Nephron progenitor cell (in vitro differentiated cells): ENCODE results near the gene SLC6A12.

Experiments used
- DNase-seq: peaks from one replicate; pipeline ENCODE4 v3.0.0; 2021
- H3K27ac Mint-ChIP-seq: 2 replicates; pipeline ENCODE4 v1.8.0; 2021; ENCODE audit warnings: mild to moderate bottlenecking, moderate library complexity, mixed read lengths
- H3K27me3 Mint-ChIP-seq: 2 replicates; pipeline ENCODE4 v1.8.0; 2021; ENCODE audit warnings: mild to moderate bottlenecking, low read depth, mixed read lengths; ENCODE audit not compliant: poor library complexity
- H3K36me3 Mint-ChIP-seq: 2 replicates; pipeline ENCODE4 v1.8.0; 2021; ENCODE audit warnings: low read depth, mixed read lengths
- H3K4me1 Mint-ChIP-seq: 2 replicates; pipeline ENCODE4 v1.8.0; 2021; ENCODE audit warnings: mixed read lengths
- H3K4me3 Mint-ChIP-seq: 2 replicates; pipeline ENCODE4 v1.8.0; 2021; ENCODE audit warnings: mild to moderate bottlenecking, moderate library complexity, mixed read lengths
- H3K9me3 Mint-ChIP-seq: 2 replicates; pipeline ENCODE4 v1.8.0; 2021; ENCODE audit warnings: mild to moderate bottlenecking, moderate library complexity, mixed read lengths
- CTCF ChIP-seq: fragments of 200-600 bp; sonication (generic); IDR thresholded peaks from 2 replicates; pipeline ENCODE4 v1.5.0; 2021; ENCODE audit warnings: antibody characterized with exemption

Gene SLC6A12

GRCh38 chr12:247271-247670, 33.3 kb upstream of the SLC6A12 start:
- Mint-ChIP-seq H3K27me3 (peaks cover 27% of the 10 kb centered on the region), H3K4me1 (peaks cover 12% of the 10 kb centered on the region), H3K9me3 (peaks cover 36% of the 10 kb centered on the region), H3K27ac (no peak overlapping the region), H3K36me3 (peaks cover 3% of the 10 kb centered on the region), H3K4me3 (no peak overlapping the region)
- no peak for TF ChIP-seq CTCF
- no peak for DNase-seq

DNA sequence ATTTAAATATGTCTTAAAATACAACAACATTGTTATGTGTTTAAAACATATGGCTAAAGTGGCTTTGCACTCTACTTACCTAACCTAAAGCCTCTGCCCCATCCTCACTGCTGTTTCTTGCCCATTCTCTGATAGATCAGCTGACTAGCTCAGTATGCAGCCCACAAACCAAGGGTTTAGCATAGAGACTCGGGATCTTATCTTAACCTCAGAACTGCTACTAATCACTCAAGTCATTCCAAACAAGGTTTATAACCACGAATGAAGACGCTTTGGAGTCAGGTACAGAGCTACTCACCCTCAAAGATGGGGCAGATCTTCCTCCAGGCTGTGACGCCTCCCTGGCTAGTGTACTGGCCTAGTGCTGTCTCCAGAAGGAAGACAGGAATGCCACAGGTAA, 29.4 kb upstream of the SLC6A12 start:
- Mint-ChIP-seq H3K4me1 (no peaks in the 10 kb centered on the region), H3K4me3 (no peak overlapping the region), H3K36me3 (peaks cover 3% of the 10 kb centered on the region), H3K27ac (no peak overlapping the region), H3K9me3 (peaks cover 34% of the 10 kb centered on the region), H3K27me3 (peaks cover 26% of the 10 kb centered on the region)
- DNase-seq, result no peak
- TF ChIP-seq CTCF, result no peak

DNA sequence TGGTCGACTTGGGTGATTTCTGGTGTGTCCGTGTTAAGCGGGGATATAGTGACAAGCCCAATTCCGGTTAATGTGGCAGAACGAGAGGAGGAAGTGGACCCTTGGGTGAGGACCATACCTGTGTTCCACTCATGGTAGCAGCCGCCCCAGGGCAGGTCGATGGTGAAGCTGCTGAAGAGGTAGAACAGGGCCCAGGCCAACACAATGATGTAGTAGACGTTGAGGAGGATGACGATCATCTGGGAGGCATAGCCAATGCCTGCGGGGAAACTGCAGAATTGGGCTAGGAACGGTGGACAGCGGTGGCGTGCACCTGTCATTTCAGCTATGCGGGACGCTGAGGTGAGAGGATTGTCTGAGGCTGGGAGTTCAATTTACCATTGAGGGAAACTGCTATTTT, 28.5 kb upstream of the SLC6A12 start:
- Mint-ChIP-seq H3K4me3 (no peak overlapping the region), H3K36me3 (peaks cover 3% of the 10 kb centered on the region), H3K9me3 (peaks cover 34% of the 10 kb centered on the region), H3K4me1 (no peaks in the 10 kb centered on the region), H3K27ac (no peak overlapping the region), H3K27me3 (peaks cover 26% of the 10 kb centered on the region)
- no peak for TF ChIP-seq CTCF
- DNase-seq, result no peak

- DNase-seq, result no peak
- no peak for TF ChIP-seq CTCF
- Mint-ChIP-seq H3K4me1 (no peaks in the 10 kb centered on the region), H3K9me3 (peaks cover 29% of the 10 kb centered on the region), H3K27ac (no peak overlapping the region), H3K27me3 (peaks cover 31% of the 10 kb centered on the region), H3K36me3 (peaks cover 3% of the 10 kb centered on the region), H3K4me3 (no peak overlapping the region)
Measured at GRCh38 chr12:241266-241665, 27.3 kb upstream of the SLC6A12 start.

DNA sequence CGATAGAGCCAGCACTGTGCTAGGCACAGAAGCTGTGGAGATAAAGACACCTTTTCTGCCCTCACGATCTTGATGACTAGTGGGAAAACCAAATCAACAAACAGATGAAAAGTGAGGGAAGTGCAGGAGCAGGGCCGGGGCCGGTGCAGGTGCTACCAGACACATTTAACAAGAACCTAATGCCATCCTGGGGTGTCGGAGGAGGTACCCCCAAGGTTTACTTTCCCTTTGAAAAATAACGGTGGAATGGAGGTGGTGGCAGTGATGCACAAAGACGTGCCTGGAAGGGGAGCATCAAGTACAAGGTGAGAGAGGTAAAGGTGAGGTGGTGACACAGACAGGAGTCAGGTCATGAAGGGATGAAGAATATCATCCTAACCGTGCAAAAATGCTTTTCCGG, 26.6 kb upstream of the SLC6A12 start:
- Mint-ChIP-seq H3K36me3 (peaks cover 3% of the 10 kb centered on the region), H3K4me1 (no peaks in the 10 kb centered on the region), H3K9me3 (peaks cover 35% of the 10 kb centered on the region), H3K4me3 (no peak overlapping the region), H3K27me3 (peaks cover 31% of the 10 kb centered on the region), H3K27ac (no peak overlapping the region)
- no peak for DNase-seq
- TF ChIP-seq CTCF, result no peak

- Mint-ChIP-seq H3K27ac (no peak overlapping the region), H3K4me3 (no peak overlapping the region), H3K36me3 (peaks cover 5% of the 10 kb centered on the region), H3K27me3 (peaks cover 17% of the 10 kb centered on the region), H3K4me1 (peaks cover under 1% of the 10 kb centered on the region), H3K9me3 (peaks cover 39% of the 10 kb centered on the region)
- no peak for TF ChIP-seq CTCF
- no peak for DNase-seq
Measured at GRCh38 chr12:238736-239398, 24.9 kb upstream of the SLC6A12 start.
